H9 (cell line): Measurements from ENCODE around the gene CPXM2. TPM values are rescaled to one million over a fixed set of nuclear protein-coding genes. Genes with fewer than 3 reads are reported as not detected.

Experiments
- DNase-seq: peaks from one replicate; pipeline ENCODE4 v3.0.0-alpha.2; 2017
- H2AFZ ChIP-seq: one replicate; pipeline ENCODE4 v1.6.1; 2013; ENCODE audit warnings: mild to moderate bottlenecking, low read length, control low read depth, moderate library complexity
- H2AK5ac ChIP-seq: 2 replicates; pipeline ENCODE4 v1.6.1; 2013; ENCODE audit warnings: low read length, control low read depth, mixed read lengths; ENCODE audit not compliant: insufficient read length
- H2BK120ac ChIP-seq: one replicate; pipeline ENCODE4 v1.6.1; 2013; ENCODE audit warnings: low read depth, mild to moderate bottlenecking, low read length, control low read depth, inconsistent platforms; ENCODE audit not compliant: poor library complexity, severe bottlenecking
- H2BK12ac ChIP-seq: 2 replicates; pipeline ENCODE4 v1.6.1; 2013; ENCODE audit warnings: low read length, control low read depth, mixed read lengths, low read depth; ENCODE audit not compliant: insufficient read length
- H2BK15ac ChIP-seq: 2 replicates; pipeline ENCODE4 v1.6.1; 2013; ENCODE audit warnings: low read depth, low read length, control low read depth
- H2BK20ac ChIP-seq: one replicate; pipeline ENCODE4 v1.6.1; 2013; ENCODE audit warnings: low read depth, mild to moderate bottlenecking, low read length, control low read depth, inconsistent platforms; ENCODE audit not compliant: poor library complexity, severe bottlenecking
- H2BK5ac ChIP-seq: 2 replicates; pipeline ENCODE4 v1.6.1; 2013; ENCODE audit warnings: low read length, control low read depth, mixed read lengths; ENCODE audit not compliant: insufficient read length
- H3K14ac ChIP-seq: 2 replicates; pipeline ENCODE4 v1.6.1; 2013; ENCODE audit warnings: low read length, control low read depth; ENCODE audit not compliant: insufficient read depth
- H3K18ac ChIP-seq: 2 replicates; pipeline ENCODE4 v1.6.1; 2013; ENCODE audit warnings: low read depth, mild to moderate bottlenecking, mixed read lengths, low read length, control low read depth; ENCODE audit not compliant: insufficient read length
- H3K23ac ChIP-seq: 2 replicates; pipeline ENCODE4 v1.6.1; 2013; ENCODE audit warnings: low read length, control low read depth, mixed read lengths, low read depth; ENCODE audit not compliant: insufficient read length
- H3K23me2 ChIP-seq: 2 replicates; pipeline ENCODE4 v1.6.1; 2013; ENCODE audit warnings: low read depth, mild to moderate bottlenecking, mixed read lengths, low read length, control low read depth; ENCODE audit not compliant: insufficient read length, poor library complexity, severe bottlenecking
- H3K27ac ChIP-seq: 2 replicates; pipeline ENCODE4 v1.5.1; 2013; ENCODE audit warnings: low read length, control low read depth, mixed read lengths, low read depth; ENCODE audit not compliant: insufficient read length
- H3K27me3 ChIP-seq: 2 replicates; pipeline ENCODE4 v1.6.1; 2013; ENCODE audit warnings: low read length, control low read depth, inconsistent platforms; ENCODE audit not compliant: insufficient read depth
- H3K4ac ChIP-seq: 2 replicates; pipeline ENCODE4 v1.6.1; 2013; ENCODE audit warnings: low read depth, mild to moderate bottlenecking, control low read depth, inconsistent platforms, low read length, moderate library complexity
- H3K4me1 ChIP-seq: 2 replicates; pipeline ENCODE4 v1.6.1; 2013; ENCODE audit warnings: low read length, control low read depth, inconsistent platforms; ENCODE audit not compliant: insufficient read depth
- H3K4me2 ChIP-seq: 2 replicates; pipeline ENCODE4 v1.6.1; 2013; ENCODE audit warnings: low read length, control low read depth, mixed read lengths; ENCODE audit not compliant: insufficient read length, insufficient read depth
- H3K56ac ChIP-seq: 2 replicates; pipeline ENCODE4 v1.6.1; 2013; ENCODE audit warnings: low read depth, mild to moderate bottlenecking, mixed read lengths, low read length, control low read depth; ENCODE audit not compliant: insufficient read length
- H3K79me1 ChIP-seq: 2 replicates; pipeline ENCODE4 v1.6.1; 2013; ENCODE audit warnings: low read depth, mild to moderate bottlenecking, moderate library complexity, low read length, control low read depth, inconsistent platforms; ENCODE audit not compliant: insufficient read depth, poor library complexity, severe bottlenecking
- H3K79me2 ChIP-seq: 2 replicates; pipeline ENCODE4 v1.6.1; 2013; ENCODE audit warnings: low read length, control low read depth, inconsistent platforms; ENCODE audit not compliant: insufficient read depth
- H3K9ac ChIP-seq: 2 replicates; pipeline ENCODE4 v1.6.1; 2013; ENCODE audit warnings: low read length, control low read depth, mixed read lengths; ENCODE audit not compliant: insufficient read length; ENCODE audit errors: extremely low read depth
- H3K9me3 ChIP-seq: one replicate; pipeline ENCODE4 v1.6.1; 2013; ENCODE audit warnings: low read depth, low read length, inconsistent platforms; ENCODE audit not compliant: control insufficient read depth
- H3T11ph ChIP-seq: one replicate; pipeline ENCODE4 v1.6.1; 2013; ENCODE audit warnings: mild to moderate bottlenecking, low read length, control low read depth, inconsistent platforms
- H4K20me1 ChIP-seq: one replicate; pipeline ENCODE4 v1.6.1; 2013; ENCODE audit not compliant: control insufficient read depth, insufficient read length, insufficient read depth
- H4K5ac ChIP-seq: 2 replicates; pipeline ENCODE4 v1.6.1; 2013; ENCODE audit warnings: low read depth, mild to moderate bottlenecking, mixed read lengths, low read length, control low read depth; ENCODE audit not compliant: insufficient read length
- H4K8ac ChIP-seq: replicated peaks from 2 replicates; pipeline ENCODE4 v1.6.1; 2013; ENCODE audit warnings: low read length, control low read depth, mixed read lengths, low read depth; ENCODE audit not compliant: insufficient read length
- H4K91ac ChIP-seq: 2 replicates; pipeline ENCODE4 v1.6.1; 2013; ENCODE audit warnings: low read depth, mild to moderate bottlenecking, moderate library complexity, mixed read lengths, low read length, control low read depth; ENCODE audit not compliant: insufficient read length
- H3K27ac Mint-ChIP-seq, 3 experiments: 2 replicates in 2 of 3; 3 replicates in 1 of 3; pipeline ENCODE4 v1.8.0; 2020 to 2021; ENCODE audit warnings: mixed read lengths in 3 of 3, mild to moderate bottlenecking in 1 of 3, moderate library complexity in 1 of 3
- H3K27me3 Mint-ChIP-seq: 2 replicates; pipeline ENCODE4 v1.8.0; 2021; ENCODE audit warnings: low read depth, mild to moderate bottlenecking, moderate library complexity, mixed read lengths
- H3K36me3 Mint-ChIP-seq, 3 experiments: 2 replicates in 2 of 3; 3 replicates in 1 of 3; pipeline ENCODE4 v1.8.0; 2020 to 2021; ENCODE audit warnings: low read depth in 3 of 3, mixed read lengths in 3 of 3; ENCODE audit not compliant: insufficient read depth in 1 of 3
- H3K4me1 Mint-ChIP-seq, 2 experiments: 2 replicates each; pipeline ENCODE4 v1.8.0; 2020; ENCODE audit warnings: mixed read lengths in 2 of 2
- H3K4me3 Mint-ChIP-seq, 2 experiments: 2 replicates in 1 of 2; 3 replicates in 1 of 2; pipeline ENCODE4 v1.8.0; 2020 to 2021; ENCODE audit warnings: mild to moderate bottlenecking in 2 of 2, mixed read lengths in 2 of 2, moderate library complexity in 1 of 2
- H3K9me3 Mint-ChIP-seq, 2 experiments: 2 replicates in 1 of 2; 3 replicates in 1 of 2; pipeline ENCODE4 v1.8.0; 2020; ENCODE audit warnings: mild to moderate bottlenecking in 2 of 2, mixed read lengths in 2 of 2, moderate library complexity in 1 of 2
- WGBS: extraction: QIAGEN DNeasy Blood & Tissue Kit; methylation state at CpG from one replicate; pipeline ENCODE4 v1.1.7; 2013; ENCODE audit warnings: missing lambda C conversion rate, low lambda C conversion rate, mixed read lengths; ENCODE audit not compliant: insufficient read length; ENCODE audit errors: extremely low coverage; 5-methylcytosine and 5-hydroxymethylcytosine counted together
- total RNA-seq: library from RNA; stranded (reverse); gene quantifications from 2 replicates; pipeline ENCODE4 v1.2.1, GENCODE V29; 2021
- TF ChIP-seq, protein P1 (sequence below): fragments of 200-600 bp; sonication (generic); conservative IDR thresholded peaks from 3 replicates; pipeline ENCODE4 v1.8.0; 2021; ENCODE audit warnings: antibody characterized with exemption, mild to moderate bottlenecking

The CPXM2 gene
- total RNA-seq, 1 experiment from 2014 or later: 1.7 TPM

DNA sequence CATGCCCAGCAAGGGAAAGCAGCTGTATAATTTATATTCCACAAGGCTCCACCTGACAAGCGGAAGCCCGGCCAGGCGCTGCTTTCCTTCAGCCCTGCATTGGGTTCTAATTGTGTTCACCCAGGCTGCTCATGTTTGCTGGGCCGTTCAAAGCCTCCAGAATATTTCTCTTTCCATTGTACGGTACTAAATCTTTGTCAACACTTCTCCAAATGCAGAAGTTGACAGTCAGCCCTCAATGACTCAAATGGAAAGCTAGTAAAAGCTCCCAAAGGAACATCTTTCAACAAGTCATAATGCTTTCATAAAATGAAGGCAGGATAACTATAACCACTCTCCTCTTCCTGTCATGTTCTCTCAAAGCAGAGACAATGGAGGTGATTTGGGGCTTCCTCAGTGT lies 17.8 kb upstream of the CPXM2 start:
- Histone ChIP-seq H2BK20ac (no peak overlapping the region), H3K23me2 (no peaks in the 10 kb centered on the region), H3K27ac (no peak overlapping the region), H3K79me2 (no peaks in the 10 kb centered on the region), H3K4me1 (peaks cover 12% of the 10 kb centered on the region; the same call in 1 of the 2 replicates), H3K79me1 (no peaks in the 10 kb centered on the region), H4K20me1 (no peaks in the 10 kb centered on the region), H3K14ac (no peak overlapping the region), H3K4ac (no peak overlapping the region), H3T11ph (no peak overlapping the region), H2AK5ac (no peak overlapping the region), H4K91ac (no peak overlapping the region), H3K4me2 (no peak overlapping the region), H2BK15ac (no peak overlapping the region), H2BK120ac (no peak overlapping the region), H2BK12ac (no peak overlapping the region), H2BK5ac (no peak overlapping the region), H2AFZ (no peak overlapping the region), H3K9ac (no peak overlapping the region), H3K18ac (no peak overlapping the region), H4K5ac (no peak overlapping the region), H4K8ac (no peak overlapping the region), H3K9me3 (no peaks in the 10 kb centered on the region), H3K27me3 (no peaks in the 10 kb centered on the region; the same call in 1 of the 2 replicates), H3K56ac (no peak overlapping the region), H3K23ac (no peak overlapping the region)
- Mint-ChIP-seq H3K4me1 (peaks cover 45 to 51% of the 10 kb centered on the region in 2 experiments), H3K27ac (no peak overlapping the region), H3K36me3 (no peaks in the 10 kb centered on the region), H3K4me3 (no peak overlapping the region), H3K9me3 (peaks cover 0 to 3% of the 10 kb centered on the region in 2 experiments; a peak in 1 of 5 replicates), H3K27me3 (peaks cover 44% of the 10 kb centered on the region)
- no peak for DNase-seq
- TF ChIP-seq, protein P1, sequence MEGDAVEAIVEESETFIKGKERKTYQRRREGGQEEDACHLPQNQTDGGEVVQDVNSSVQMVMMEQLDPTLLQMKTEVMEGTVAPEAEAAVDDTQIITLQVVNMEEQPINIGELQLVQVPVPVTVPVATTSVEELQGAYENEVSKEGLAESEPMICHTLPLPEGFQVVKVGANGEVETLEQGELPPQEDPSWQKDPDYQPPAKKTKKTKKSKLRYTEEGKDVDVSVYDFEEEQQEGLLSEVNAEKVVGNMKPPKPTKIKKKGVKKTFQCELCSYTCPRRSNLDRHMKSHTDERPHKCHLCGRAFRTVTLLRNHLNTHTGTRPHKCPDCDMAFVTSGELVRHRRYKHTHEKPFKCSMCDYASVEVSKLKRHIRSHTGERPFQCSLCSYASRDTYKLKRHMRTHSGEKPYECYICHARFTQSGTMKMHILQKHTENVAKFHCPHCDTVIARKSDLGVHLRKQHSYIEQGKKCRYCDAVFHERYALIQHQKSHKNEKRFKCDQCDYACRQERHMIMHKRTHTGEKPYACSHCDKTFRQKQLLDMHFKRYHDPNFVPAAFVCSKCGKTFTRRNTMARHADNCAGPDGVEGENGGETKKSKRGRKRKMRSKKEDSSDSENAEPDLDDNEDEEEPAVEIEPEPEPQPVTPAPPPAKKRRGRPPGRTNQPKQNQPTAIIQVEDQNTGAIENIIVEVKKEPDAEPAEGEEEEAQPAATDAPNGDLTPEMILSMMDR: no peak
- WGBS: no CpG with 5 or more reads among the region's 5 CpGs
